Erythroblast (primary cell): ENCODE results near the gene ZNF319.

ENCODE experiments used
- GATA1 ChIP-seq: IDR thresholded peaks from 2 replicates; pipeline ENCODE4 v1.6.1; 2011; ENCODE audit warnings: low read depth, mild to moderate bottlenecking, control low read depth, low read length, moderate library complexity
- POLR2A ChIP-seq: IDR thresholded peaks from 2 replicates; pipeline ENCODE4 v1.6.1; 2011; ENCODE audit warnings: mild to moderate bottlenecking, low read length

- no peak for TF ChIP-seq POLR2A
- TF ChIP-seq GATA1 = no peak
Measured at GRCh38 chr16:57962756-57963155, 37.7 kb downstream of the ZNF319 start.
